HG02678 (cell line): Measurements from ENCODE around the gene CELF5.
"Not testable (repeated sequence)": the region's sequence is repeated elsewhere in the genome, so short reads cannot be mapped to it uniquely, and the experiment has no call there.

ENCODE experiments used
- ATAC-seq: cut with Tn5 transposase; IDR thresholded peaks from one replicate; pipeline ENCODE4 v1.9.1; 2021; ENCODE audit warnings: mild to moderate bottlenecking, moderate library complexity; ENCODE audit not compliant: unreplicated experiment

Gene CELF5

GRCh38 chr19:3319643-3320353 is 95.3 kb downstream of the CELF5 start:
- no peak for ATAC-seq

GRCh38 chr19:3320354-3320670 is 95.9 kb downstream of the CELF5 start:
- ATAC-seq = no peak

GRCh38 chr19:3320853-3321252 is 96.4 kb downstream of the CELF5 start:
- no peak for ATAC-seq

- ATAC-seq = no peak
Observed at GRCh38 chr19:3321696-3322095, 97.2 kb downstream of the CELF5 start.

GRCh38 chr19:3322199-3322978 is 97.9 kb downstream of the CELF5 start:
- ATAC-seq = no peak

GRCh38 chr19:3323026-3323425 is 98.6 kb downstream of the CELF5 start:
- ATAC-seq = no peak

GRCh38 chr19:3323658-3324057 is 99.2 kb downstream of the CELF5 start:
- ATAC-seq = no peak

- ATAC-seq = no peak
Observed at GRCh38 chr19:3324405-3324856, 100.0 kb downstream of the CELF5 start.

GRCh38 chr19:3325451-3325850 is 101.0 kb downstream of the CELF5 start:
- no peak for ATAC-seq

- ATAC-seq = no peak
Observed at GRCh38 chr19:3328743-3329142, 104.3 kb downstream of the CELF5 start.

- ATAC-seq = no peak
Observed at GRCh38 chr19:3330047-3330446, 105.6 kb downstream of the CELF5 start.

- not testable (repeated sequence) for ATAC-seq
Observed at GRCh38 chr19:3332232-3332631, 107.8 kb downstream of the CELF5 start.

GRCh38 chr19:3333020-3333583 is 108.6 kb downstream of the CELF5 start:
- no peak for ATAC-seq

GRCh38 chr19:3333662-3334061 is 109.2 kb downstream of the CELF5 start:
- ATAC-seq = no peak

- not testable (repeated sequence) for ATAC-seq
Observed at GRCh38 chr19:3334749-3335430, 110.4 kb downstream of the CELF5 start.

- ATAC-seq = no peak
Observed at GRCh38 chr19:3335431-3336350, 111.2 kb downstream of the CELF5 start.

GRCh38 chr19:3336351-3336679 is 111.9 kb downstream of the CELF5 start:
- ATAC-seq = no peak

GRCh38 chr19:3336680-3337523 is 112.4 kb downstream of the CELF5 start:
- no peak for ATAC-seq

GRCh38 chr19:3338541-3339181 is 114.2 kb downstream of the CELF5 start:
- ATAC-seq = no peak
